PC-3 (cell line): ENCODE measurements around the gene HOXD11.

Source experiments
- CTCF ChIP-seq: fragments of 300-600 bp; sonication (generic); conservative IDR thresholded peaks from 2 replicates; pipeline ENCODE4 v1.5.1; 2017; ENCODE audit warnings: antibody characterized with exemption, low read depth, mild to moderate bottlenecking, low read length
- EZH2 ChIP-seq: fragments of 300-600 bp; sonication (generic); IDR thresholded peaks from one replicate; pipeline ENCODE4 v1.6.1; 2017; ENCODE audit warnings: antibody characterized with exemption, mild to moderate bottlenecking, low read length; ENCODE audit not compliant: unreplicated experiment
- EZH2phosphoT487 ChIP-seq: fragments of 300-600 bp; sonication (generic); IDR thresholded peaks from 2 replicates; pipeline ENCODE4 v1.6.1; 2018; ENCODE audit warnings: mild to moderate bottlenecking, antibody characterized with exemption, low read length, borderline replicate concordance

DNA sequence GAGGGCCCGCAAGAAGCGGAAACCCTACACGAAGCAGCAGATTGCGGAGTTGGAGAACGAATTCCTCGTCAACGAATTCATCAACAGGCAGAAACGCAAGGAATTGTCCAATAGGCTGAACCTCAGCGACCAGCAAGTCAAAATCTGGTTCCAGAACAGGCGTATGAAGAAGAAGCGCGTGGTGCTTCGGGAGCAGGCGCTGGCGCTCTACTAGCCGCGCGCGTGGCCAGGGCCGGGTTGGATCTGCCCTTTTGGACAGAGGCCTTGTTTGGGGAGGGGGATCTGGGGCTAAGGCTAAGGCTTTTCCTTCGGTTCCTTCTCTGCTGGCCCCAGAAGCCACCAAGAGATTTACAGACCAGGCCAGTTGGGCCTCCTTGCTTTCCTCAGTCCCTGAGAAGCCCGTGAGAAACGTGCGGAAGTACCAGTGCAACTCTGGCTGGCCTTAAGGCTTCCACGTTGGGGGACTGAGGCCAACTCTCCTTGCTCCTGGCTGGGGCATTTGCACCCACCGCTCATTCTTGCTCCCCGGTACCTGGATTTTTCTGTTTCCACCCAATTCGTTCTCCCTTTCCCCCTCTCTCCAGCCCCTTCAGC, 6.4 kb upstream of the HOXD11 start:
- TF ChIP-seq CTCF (no peak), EZH2 (no peak), EZH2phosphoT487 (no peak)
